Gastrocnemius medialis (tissue), 4 donors: ENCODE results near the gene TSPAN16.

Experiments used
- CTCF ChIP-seq, 5 experiments: fragments of 450-650 bp in 3 of 5; fragments of 200-600 bp in 2 of 5; sonication (generic) in 2 of 5; IDR thresholded peaks in 4 of 5; conservative IDR thresholded peaks in 1 of 5; 1 replicate in 4 of 5; 2 replicates in 1 of 5; pipeline ENCODE4 v1.5.1; 2016 to 2019; ENCODE audit warnings: antibody characterized with exemption in 5 of 5, mild to moderate bottlenecking in 3 of 5, moderate library complexity in 3 of 5
- POLR2A ChIP-seq, 2 donors: fragments of 450-650 bp; IDR thresholded peaks; one replicate each; pipeline ENCODE4 v1.6.1; 2017; ENCODE audit warnings: antibody characterized with exemption in 2 of 2, mild to moderate bottlenecking in 2 of 2, moderate library complexity in 2 of 2

GRCh38 chr19:11247934-11248333 is 48.0 kb upstream of the TSPAN16 start:
- TF ChIP-seq CTCF (IDR thresholded peaks at IDR 0.05 in 4 of 5, conservative IDR thresholded peaks at IDR 0.05 in 1 of 5) (no peak), POLR2A (IDR thresholded peaks at IDR 0.05) (no peak)
